GM12874 (cell line): Measurements from ENCODE around the gene ZNF3.

Source experiments
- CTCF ChIP-seq: IDR thresholded peaks from 2 replicates; pipeline ENCODE4 v1.5.1; 2011; ENCODE audit warnings: low read depth, mild to moderate bottlenecking, control low read depth, low read length, moderate library complexity; ENCODE audit not compliant: insufficient read depth

Gene ZNF3

GRCh38 chr7:100124301-100125230, 43.0 kb upstream of the ZNF3 start:
- TF ChIP-seq CTCF, result no peak

- no peak for TF ChIP-seq CTCF
Observed at GRCh38 chr7:100122568-100122967, 41.0 kb upstream of the ZNF3 start.

GRCh38 chr7:100122067-100122466, 40.5 kb upstream of the ZNF3 start:
- no peak for TF ChIP-seq CTCF

- TF ChIP-seq CTCF, result no peak
Observed at GRCh38 chr7:100120733-100121036, 39.2 kb upstream of the ZNF3 start.

GRCh38 chr7:100119970-100120732, 38.6 kb upstream of the ZNF3 start:
- no peak for TF ChIP-seq CTCF

- TF ChIP-seq CTCF, result no peak
Observed at GRCh38 chr7:100119072-100119969, 37.8 kb upstream of the ZNF3 start, which contains the start of the genes CNPY4 and TAF6. Gene CNPY4, plus strand, starts transcription at chr7:100119634. Its CDS starts 111 bp downstream, at chr7:100119745. Gene TAF6, minus strand, starts transcription at chr7:100119358. Its CDS starts 5,149 bp downstream, at chr7:100114209.
